ENCODE measurements around the gene LMAN2.

Gene LMAN2

GRCh38 chr5:177290816-177291596, 60.5 kb downstream of the LMAN2 start:
- DNase-seq (ENCODE audit: low read depth, low spot score): no peak

DNA sequence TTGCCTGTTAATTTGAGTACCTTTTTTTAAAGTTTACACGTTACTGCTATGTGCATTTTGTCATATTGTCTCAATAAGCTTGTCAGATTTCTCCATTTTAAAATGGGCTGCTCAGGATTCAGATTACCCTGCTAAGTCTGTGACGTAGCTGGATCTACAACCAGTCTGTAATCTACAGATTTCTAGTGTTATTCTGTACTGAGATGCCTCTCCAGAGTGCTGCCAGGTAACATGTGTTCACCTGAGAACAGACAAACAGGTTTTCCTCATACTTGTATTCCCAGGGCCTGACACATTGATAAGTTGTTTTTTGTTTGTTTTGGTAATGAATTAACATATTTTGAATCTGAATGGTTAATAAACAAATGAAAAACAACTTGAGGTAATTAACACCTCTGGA, 63.3 kb downstream of the LMAN2 start:
- DNase-seq (ENCODE audit: low read depth, low spot score): no peak

All from activated CD4-positive, CD25-positive, alpha-beta regulatory T cell treated with anti-CD3 and anti-CD28 coated beads, Interleukin-2, amount 50 U/mL, for 16 hours (primary cell).